Left lung (tissue), 10 donors: Measurements from ENCODE around the gene AGAP1. TPM values are rescaled to one million over a fixed set of nuclear protein-coding genes. Genes with fewer than 3 reads are reported as not detected.

Experiments
- ATAC-seq: fragments of 200-7000 bp; cut with Tn5 transposase; one replicate; pipeline ENCODE4 v1.9.1; 2020; ENCODE audit warnings: moderate library complexity
- DNase-seq, 4 donors: peaks; one replicate each; pipeline ENCODE4 v3.0.0-alpha.2; 2013 to 2020
- H3K27ac ChIP-seq, 2 donors: fragments of 200-600 bp; sonication (generic) in 1 of 2; one replicate each; pipeline versions ENCODE4 v1.5.0 to v1.8.0; 2020 to 2021
- H3K27me3 ChIP-seq, 2 donors: fragments of 200-600 bp; sonication (generic) in 1 of 2; one replicate each; pipeline versions ENCODE4 v1.5.0 to v1.8.0; 2020 to 2021
- H3K36me3 ChIP-seq, 2 donors: fragments of 200-600 bp; sonication (generic) in 1 of 2; one replicate each; pipeline versions ENCODE4 v1.5.0 to v1.8.0; 2020 to 2021
- H3K4me1 ChIP-seq, 2 donors: fragments of 200-600 bp; one replicate each; pipeline ENCODE4 v1.8.0; 2021
- H3K4me3 ChIP-seq, 2 donors: fragments of 200-600 bp; sonication (generic) in 1 of 2; one replicate each; pipeline versions ENCODE4 v1.5.0 to v1.8.0; 2020 to 2021; ENCODE audit warnings: mild to moderate bottlenecking in 1 of 2
- H3K9me3 ChIP-seq, 2 donors: fragments of 200-600 bp; sonication (generic) in 1 of 2; one replicate each; pipeline versions ENCODE4 v1.5.0 to v1.8.0; 2020 to 2021
- intact Hi-C, 2 donors: fragments of 100-400 bp; cut with DNase I; formaldehyde crosslinking; loops; one replicate each; pipeline versions ENCODE4 v1.11.2 to v1.14.2; 2022
- polyA plus RNA-seq, 6 donors: library from polyadenylated mRNA; unstranded; fragments of 120-200 nt; gene quantifications; one replicate each; pipeline ENCODE4 v1.2.1, GENCODE V29; 2013; ENCODE audit not compliant: insufficient read length in 6 of 6
- total RNA-seq, 2 donors: library from RNA; stranded (reverse); fragmentation: NEBNext Ultra II Directional; extraction: Animal tissue kit (Norgen Biotek cat#: 25700); gene quantifications; one replicate each; pipeline ENCODE4 v1.2.1, GENCODE V29; 2021
- TF ChIP-seq, protein P1 (sequence below), 2 donors: fragments of 200-600 bp; sonication (generic) in 1 of 2; IDR thresholded peaks; one replicate each; pipeline versions ENCODE4 v1.5.0 to v1.8.0; 2021; ENCODE audit warnings: antibody characterized with exemption in 2 of 2
- donor health status: DM: no; HTN: yes; CAD: no.
- donor health status: DM: no; HTN: no; CAD: no.

Gene AGAP1
- total and polyA plus RNA-seq, 8 donors, result 13.1 to 25.4 (median 22.4) TPM

GRCh38 chr2:235694721-235695601, 201.1 kb downstream of the AGAP1 start:
- Histone ChIP-seq H3K36me3 (no peaks in the 10 kb centered on the region), H3K27ac (no peak overlapping the region), H3K27me3 (no peaks in the 10 kb centered on the region), H3K4me1 (peaks cover 6 to 10% of the 10 kb centered on the region in 2 donors), H3K9me3 (no peaks in the 10 kb centered on the region), H3K4me3 (no peak overlapping the region)
- ATAC-seq (no peak), DNase-seq (peak in 1 of 4 donors; percentile 19)
- TF ChIP-seq, protein P1, sequence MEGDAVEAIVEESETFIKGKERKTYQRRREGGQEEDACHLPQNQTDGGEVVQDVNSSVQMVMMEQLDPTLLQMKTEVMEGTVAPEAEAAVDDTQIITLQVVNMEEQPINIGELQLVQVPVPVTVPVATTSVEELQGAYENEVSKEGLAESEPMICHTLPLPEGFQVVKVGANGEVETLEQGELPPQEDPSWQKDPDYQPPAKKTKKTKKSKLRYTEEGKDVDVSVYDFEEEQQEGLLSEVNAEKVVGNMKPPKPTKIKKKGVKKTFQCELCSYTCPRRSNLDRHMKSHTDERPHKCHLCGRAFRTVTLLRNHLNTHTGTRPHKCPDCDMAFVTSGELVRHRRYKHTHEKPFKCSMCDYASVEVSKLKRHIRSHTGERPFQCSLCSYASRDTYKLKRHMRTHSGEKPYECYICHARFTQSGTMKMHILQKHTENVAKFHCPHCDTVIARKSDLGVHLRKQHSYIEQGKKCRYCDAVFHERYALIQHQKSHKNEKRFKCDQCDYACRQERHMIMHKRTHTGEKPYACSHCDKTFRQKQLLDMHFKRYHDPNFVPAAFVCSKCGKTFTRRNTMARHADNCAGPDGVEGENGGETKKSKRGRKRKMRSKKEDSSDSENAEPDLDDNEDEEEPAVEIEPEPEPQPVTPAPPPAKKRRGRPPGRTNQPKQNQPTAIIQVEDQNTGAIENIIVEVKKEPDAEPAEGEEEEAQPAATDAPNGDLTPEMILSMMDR (IDR thresholded peaks at IDR 0.05), result no peak
- intact Hi-C loops, result no loop called here

- peak in 1 of 4 donors; percentile 7 for DNase-seq
- intact Hi-C loops, result no loop called here
- Histone ChIP-seq H3K27me3 (no peaks in the 10 kb centered on the region), H3K27ac (no peak overlapping the region), H3K4me1 (peaks cover under 1 to 4% of the 10 kb centered on the region in 2 donors), H3K9me3 (no peaks in the 10 kb centered on the region), H3K4me3 (no peak overlapping the region), H3K36me3 (no peaks in the 10 kb centered on the region)
- ATAC-seq, result no peak
- TF ChIP-seq, protein P1 (IDR thresholded peaks at IDR 0.05), result no peak
Measured at GRCh38 chr2:235695602-235695895, 201.7 kb downstream of the AGAP1 start.

- intact Hi-C loops, result no loop called here
- TF ChIP-seq, protein P1 (IDR thresholded peaks at IDR 0.05), result no peak
- Histone ChIP-seq H3K4me1 (no peaks in the 10 kb centered on the region), H3K36me3 (no peaks in the 10 kb centered on the region), H3K27ac (no peak overlapping the region), H3K27me3 (no peaks in the 10 kb centered on the region), H3K4me3 (no peak overlapping the region), H3K9me3 (no peaks in the 10 kb centered on the region)
- ATAC-seq (no peak), DNase-seq (peak in 1 of 4 donors; percentile 19)
Measured at GRCh38 chr2:235697041-235697440, 203.2 kb downstream of the AGAP1 start.

DNA sequence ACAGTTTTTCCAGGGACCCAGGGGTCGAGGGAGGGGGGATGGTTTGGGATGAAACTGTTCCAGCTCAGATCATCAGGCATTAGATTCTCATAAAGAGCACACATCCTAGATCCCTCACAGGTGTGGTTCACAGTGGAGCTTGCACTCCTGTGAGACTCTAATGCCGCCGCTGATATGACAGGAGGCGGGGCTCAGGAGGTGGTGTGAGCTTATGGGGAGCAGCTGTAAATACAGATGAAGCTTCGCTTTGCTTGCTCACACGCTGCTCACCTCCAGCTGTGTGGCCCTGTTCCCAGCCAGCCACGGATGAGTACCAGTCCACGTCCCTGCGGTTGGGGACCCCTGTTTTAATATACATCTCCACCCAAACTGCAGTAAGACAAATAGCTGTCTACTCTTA, 204.2 kb downstream of the AGAP1 start:
- Histone ChIP-seq H3K4me1 (no peaks in the 10 kb centered on the region), H3K27me3 (no peaks in the 10 kb centered on the region), H3K4me3 (no peak overlapping the region), H3K9me3 (no peaks in the 10 kb centered on the region), H3K36me3 (no peaks in the 10 kb centered on the region), H3K27ac (no peak overlapping the region)
- intact Hi-C loops, result no loop called here
- TF ChIP-seq, protein P1 (IDR thresholded peaks at IDR 0.05), result no peak
- ATAC-seq (no peak), DNase-seq (peak in 1 of 4 donors; percentile 19)

DNA sequence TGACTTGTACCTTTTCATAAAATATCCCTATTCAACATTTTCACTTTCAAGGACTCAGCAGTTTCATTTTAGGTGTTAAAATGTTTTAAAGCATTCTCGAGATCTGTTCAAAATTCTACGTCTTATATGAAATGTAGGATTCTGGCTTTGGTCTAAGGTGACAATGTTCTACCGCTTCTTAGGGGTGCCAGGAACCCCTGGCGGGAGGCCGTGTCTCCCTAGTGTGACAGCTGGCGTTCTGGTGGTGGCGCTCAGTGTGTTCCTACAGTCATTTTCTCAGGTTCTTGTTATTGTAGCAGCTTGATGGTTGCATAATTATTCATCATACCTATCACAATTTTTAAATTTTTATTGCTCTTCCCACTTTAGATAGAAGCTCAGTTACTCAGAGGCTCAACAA, 204.6 kb downstream of the AGAP1 start:
- H3K36me3 ChIP-seq, result no peaks in the 10 kb centered on the region
- no peaks in the 10 kb centered on the region for H3K9me3 ChIP-seq
- H3K27me3 ChIP-seq, result no peaks in the 10 kb centered on the region
- ATAC-seq (no peak), DNase-seq (no peak)
- H3K27ac ChIP-seq, result no peak overlapping the region
- no peaks in the 10 kb centered on the region for H3K4me1 ChIP-seq
- no peak overlapping the region for H3K4me3 ChIP-seq
- TF ChIP-seq, protein P1 (IDR thresholded peaks at IDR 0.05), result no peak
- intact Hi-C loops, result no loop called here
